ENCODE results near the gene PITRM1. TPM values are rescaled to one million over a fixed set of nuclear protein-coding genes. Genes with fewer than 3 reads are reported as not detected.

Gene PITRM1
- total RNA-seq, 4 donors from 2014 or later = 78.6 to 102 (median 87.0) TPM

- H3K4me3 ChIP-seq = no peak overlapping the region
- no peaks in the 10 kb centered on the region for H3K9me3 ChIP-seq
- no peak for ATAC-seq
- TF ChIP-seq EP300 (IDR thresholded peaks at IDR 0.05) = no peak
- TF ChIP-seq POLR2A (IDR thresholded peaks at IDR 0.05) = no peak
- no peak for TF ChIP-seq CTCF (IDR thresholded peaks at IDR 0.05)
- no peak for TF ChIP-seq POLR2AphosphoS5 (IDR thresholded peaks at IDR 0.05)
- WGBS, 2 donors (ENCODE audit: low coverage in 1 of 2) = 67 to 94% methylated on average over 1 to 3 of the region's 14 CpGs
- no peaks in the 10 kb centered on the region for H3K27me3 ChIP-seq
- H3K36me3 ChIP-seq = peaks cover 0 to 82% of the 10 kb centered on the region in 2 donors
- no peak overlapping the region for H3K27ac ChIP-seq
- peaks cover 0 to 21% (median 7%) of the 10 kb centered on the region in 3 donors for H3K4me1 ChIP-seq
Observed at GRCh38 chr10:3122034-3122433, 50.5 kb downstream of the PITRM1 start.

- Histone ChIP-seq H3K9me3 (no peaks in the 10 kb centered on the region), H3K36me3 (peaks cover 0 to 88% of the 10 kb centered on the region in 2 donors), H3K4me3 (no peak overlapping the region), H3K4me1 (peaks cover 0 to 17% (median 0%) of the 10 kb centered on the region in 3 donors), H3K27me3 (no peaks in the 10 kb centered on the region), H3K27ac (peak overlapping the region in 1 of 4 donors; percentile 46)
- TF ChIP-seq POLR2A (IDR thresholded peaks at IDR 0.05) (no peak), CTCF (IDR thresholded peaks at IDR 0.05) (peak in 3 of 4 experiments; percentile 35 to 61 (median 56))
- WGBS, 2 donors (ENCODE audit: low coverage in 1 of 2) = 44 to 81% methylated on average over 7 to 26 of the region's 31 CpGs
- no peak for ATAC-seq
Observed at GRCh38 chr10:3119796-3120459, 52.7 kb downstream of the PITRM1 start.

- TF ChIP-seq CTCF (IDR thresholded peaks at IDR 0.05) (no peak), EP300 (IDR thresholded peaks at IDR 0.05) (no peak), POLR2AphosphoS5 (IDR thresholded peaks at IDR 0.05) (no peak), POLR2A (IDR thresholded peaks at IDR 0.05) (no peak)
- peaks cover 0 to 17% (median 0%) of the 10 kb centered on the region in 3 donors for H3K4me1 ChIP-seq
- ATAC-seq = no peak
Observed at GRCh38 chr10:3118641-3119091, 53.9 kb downstream of the PITRM1 start.

GRCh38 chr10:3117486-3117885, 55.1 kb downstream of the PITRM1 start:
- H3K27ac ChIP-seq = peak overlapping the region in 3 of 4 donors; percentile 65 to 73 (median 70)
- no peak for ATAC-seq
- no CpG with 5 or more reads among the region's 12 CpGs for WGBS, 2 donors (ENCODE audit: low coverage in 1 of 2)

More at GRCh38 chr10:3118641-3119091, 53.9 kb downstream of the PITRM1 start:
- H3K4me3 ChIP-seq = no peak overlapping the region
- no peaks in the 10 kb centered on the region for H3K27me3 ChIP-seq
- no peaks in the 10 kb centered on the region for H3K9me3 ChIP-seq
- 74 to 95% methylated on average over 5 to 23 of the region's 32 CpGs for WGBS, 2 donors (ENCODE audit: low coverage in 1 of 2)
- H3K27ac ChIP-seq = no peak overlapping the region
- peaks cover 0 to 88% of the 10 kb centered on the region in 2 donors for H3K36me3 ChIP-seq

More at GRCh38 chr10:3117486-3117885, 55.1 kb downstream of the PITRM1 start:
- H3K36me3 ChIP-seq = peaks cover 0 to 88% of the 10 kb centered on the region in 2 donors
- H3K4me3 ChIP-seq = no peak overlapping the region
- no peak for TF ChIP-seq EP300 (IDR thresholded peaks at IDR 0.05)
- TF ChIP-seq POLR2AphosphoS5 (IDR thresholded peaks at IDR 0.05) = no peak
- no peak for TF ChIP-seq POLR2A (IDR thresholded peaks at IDR 0.05)
- no peak for TF ChIP-seq CTCF (IDR thresholded peaks at IDR 0.05)
- peaks cover 0 to 17% (median 0%) of the 10 kb centered on the region in 3 donors for H3K4me1 ChIP-seq
- no peaks in the 10 kb centered on the region for H3K9me3 ChIP-seq
- no peaks in the 10 kb centered on the region for H3K27me3 ChIP-seq

All from gastroesophageal sphincter (tissue), 4 donors.